GM12878 (cell line): ENCODE measurements around the gene GALNS. TPM values are rescaled to one million over a fixed set of nuclear protein-coding genes. Genes with fewer than 3 reads are reported as not detected.

Experiments
- ATAC-seq: fragments of 200-7000 bp; cut with Tn5 transposase; 3 replicates; pipeline ENCODE4 v1.9.1; 2020; ENCODE audit warnings: mild to moderate bottlenecking, moderate library complexity
- BruUV-seq: library from RNA; stranded (reverse); fragments of 400-500 nt; replicated peaks from 2 replicates; lab custom pipeline; 2021; lab: Mats Ljungman, UMichigan
- CTCF ChIA-PET: fragments of 300-600 bp; sonication (Branson Sonifier 250); formaldehyde crosslinking; extraction: SDS; loops from one replicate; lab custom pipeline; 2021; ENCODE audit warnings: inconsistent platforms; lab: Yijun Ruan, JAX
- POLR2A ChIA-PET: fragments of 350-600 bp; formaldehyde crosslinking; extraction: SDS; loops from one replicate; lab custom pipeline; 2021; ENCODE audit warnings: inconsistent platforms; lab: Charles Lee
- RAD21 ChIA-PET: fragments of 300-600 bp; sonication (Branson Sonifier 250); formaldehyde crosslinking; loops from one replicate; lab custom pipeline; 2023; ENCODE audit warnings: antibody characterized with exemption; ENCODE audit not compliant: unreplicated experiment; lab: Charles Lee
- SMC1A ChIA-PET: fragments of 300-600 bp; sonication (Branson Sonifier 250); formaldehyde crosslinking; loops from one replicate; lab custom pipeline; 2023; ENCODE audit not compliant: unreplicated experiment, uncharacterized antibody; lab: Charles Lee
- DNase-seq: peaks from one replicate; pipeline ENCODE4 v3.0.0-alpha.2; 2011; ENCODE audit warnings: low read depth, low spot score
- FAIRE-seq: peaks from 3 replicates; lab custom pipeline; 2011; peaks lifted over from hg19 to GRCh38; lab: Jason Lieb, UNC
- H2AFZ ChIP-seq: 2 replicates; pipeline ENCODE4 v1.6.0; 2011; ENCODE audit warnings: low read depth, low read length, control low read depth; ENCODE audit not compliant: control insufficient read depth
- H3K27ac ChIP-seq: 2 replicates; pipeline ENCODE4 v1.5.1; 2011; ENCODE audit warnings: control low read depth; ENCODE audit not compliant: control insufficient read depth, insufficient read depth
- H3K27me3 ChIP-seq, 2 experiments: replicated peaks in 1 of 2; 2 replicates each; pipeline versions ENCODE4 v1.6.0 to v1.6.1; 2011; ENCODE audit warnings: low read length in 1 of 2; ENCODE audit not compliant: control insufficient read depth in 2 of 2, insufficient read depth in 2 of 2
- H3K36me3 ChIP-seq, 2 experiments: 2 replicates each; pipeline ENCODE4 v1.5.1; 2011; ENCODE audit warnings: low read length in 1 of 2; ENCODE audit not compliant: control insufficient read depth in 2 of 2, insufficient read depth in 2 of 2
- H3K4me1 ChIP-seq: 2 replicates; pipeline ENCODE4 v1.6.1; 2011; ENCODE audit warnings: mild to moderate bottlenecking, low read length, moderate library complexity, mixed read lengths; ENCODE audit not compliant: control insufficient read depth, insufficient read depth
- H3K4me2 ChIP-seq: 2 replicates; pipeline ENCODE4 v1.6.0; 2011; ENCODE audit warnings: control low read depth; ENCODE audit not compliant: control insufficient read depth, insufficient read depth
- H3K4me3 ChIP-seq: fragments of 200-600 bp; sonication (generic); 2 replicates; pipeline ENCODE4 v1.5.1; 2016
- H3K79me2 ChIP-seq: 2 replicates; pipeline ENCODE4 v1.6.0; 2011; ENCODE audit warnings: low read length; ENCODE audit not compliant: control insufficient read depth, insufficient read depth
- H3K9ac ChIP-seq: 2 replicates; pipeline ENCODE4 v1.8.0; 2011; ENCODE audit warnings: low read length, control low read depth, mixed read lengths; ENCODE audit not compliant: control insufficient read depth, insufficient read depth
- H3K9me3 ChIP-seq: replicated peaks from 3 replicates; pipeline ENCODE4 v1.5.1; 2011; ENCODE audit warnings: mild to moderate bottlenecking, low read length; ENCODE audit not compliant: control insufficient read depth, insufficient read depth
- H4K20me1 ChIP-seq: 2 replicates; pipeline ENCODE4 v1.6.0; 2011; ENCODE audit not compliant: control insufficient read depth, insufficient read depth
- BHLHE40 ChIP-seq, 2 experiments: fragments of 450-650 bp in 1 of 2; IDR thresholded peaks; 2 replicates each; pipeline ENCODE4 v1.6.1; 2011 to 2017; ENCODE audit warnings: low read depth in 2 of 2, borderline replicate concordance in 1 of 2, improper control_type of control experiment in 1 of 2, low read length in 1 of 2, mild to moderate bottlenecking in 1 of 2
- CBFB ChIP-seq: IDR thresholded peaks from 2 replicates; pipeline ENCODE4 v1.6.1; 2016; ENCODE audit warnings: antibody characterized with exemption, low read depth
- CBX5 ChIP-seq: sonication (generic); IDR thresholded peaks from 2 replicates; pipeline ENCODE4 v1.6.1; 2016; ENCODE audit warnings: low read depth, moderate library complexity, mild to moderate bottlenecking, inconsistent platforms
- HDAC6 ChIP-seq: fragments of 200-600 bp; sonication (generic); IDR thresholded peaks from one replicate; pipeline ENCODE4 v1.8.0; 2017; ENCODE audit warnings: antibody characterized with exemption; ENCODE audit not compliant: unreplicated experiment
- IRF4 ChIP-seq: IDR thresholded peaks from 2 replicates; pipeline ENCODE4 v1.6.1; 2011; ENCODE audit warnings: low read depth, low read length
- MYC ChIP-seq: IDR thresholded peaks from 2 replicates; pipeline ENCODE4 v1.6.1; 2011; ENCODE audit warnings: mild to moderate bottlenecking, low read length, moderate library complexity, inconsistent platforms; ENCODE audit not compliant: insufficient read depth, insufficient replicate concordance, insufficient read length, severe bottlenecking
- NBN ChIP-seq: fragments of 450-650 bp; IDR thresholded peaks from 2 replicates; pipeline ENCODE4 v1.6.1; 2016
- POLR2AphosphoS5 ChIP-seq: IDR thresholded peaks from 2 replicates; pipeline ENCODE4 v1.6.1; 2011; ENCODE audit warnings: mild to moderate bottlenecking, low read length, inconsistent platforms
- RBBP5 ChIP-seq: fragments of 200-600 bp; sonication (generic); conservative IDR thresholded peaks from 2 replicates; pipeline ENCODE4 v1.6.1; 2016
- ZBTB4 ChIP-seq: fragments of 450-650 bp; formaldehyde crosslinking; IDR thresholded peaks from 2 replicates; pipeline ENCODE4 v1.4.0; 2022; ENCODE audit warnings: mild to moderate bottlenecking, moderate library complexity
- ZNF207 ChIP-seq: fragments of 450-650 bp; IDR thresholded peaks from 2 replicates; pipeline ENCODE4 v1.6.1; 2014; ENCODE audit warnings: antibody characterized with exemption, mild to moderate bottlenecking, borderline replicate concordance
- ZNF687 ChIP-seq: fragments of 450-650 bp; IDR thresholded peaks from 2 replicates; pipeline ENCODE4 v1.6.1; 2017; ENCODE audit warnings: mild to moderate bottlenecking, moderate library complexity
- WGBS: methylation state at CpG from one replicate; pipeline ENCODE4 v1.1.6; 2016; ENCODE audit warnings: low lambda C conversion rate; ENCODE audit not compliant: insufficient replicate concordance, insufficient coverage; ENCODE audit errors: missing lambda C conversion rate; 5-methylcytosine and 5-hydroxymethylcytosine counted together
- in situ Hi-C: fragments of 300-500 bp; cut with MboI; formaldehyde crosslinking; loops from 9 replicates; pipeline ENCODE4 v1.14.3; 2018; ENCODE audit warnings: mixed read lengths
- intact Hi-C: fragments of 100-400 bp; cut with micrococcal nuclease; formaldehyde crosslinking; loops from one replicate; pipeline ENCODE4 v1.14.2; 2022; ENCODE audit not compliant: unreplicated experiment
- polyA plus RNA-seq, 11 experiments: library from polyadenylated mRNA; depleted of rRNA in 4 of 11; unstranded in 6 of 11; stranded (reverse) in 5 of 11; fragments of >200 nt; fragmentation: Nextera tagmentation in 4 of 11; fragmentation: Illumina TruSeq in 1 of 11; extraction: Ambion mirVana in 4 of 11; extraction: Trizol in 1 of 11; gene quantifications; 1 replicate in 1 of 11; 2 replicates in 10 of 11; pipeline versions ENCODE4 v1.2.1 to v1.2.3, GENCODE V29; 2011 to 2016; ENCODE audit warnings: inconsistent platforms in 2 of 11, missing spikeins in 2 of 11, low read depth in 1 of 11
- total RNA-seq, 4 experiments: library from RNA; depleted of rRNA in 3 of 4; stranded (reverse); fragments of >200 nt in 3 of 4; fragmentation: Illumina TruSeq in 1 of 4; extraction: Trizol in 1 of 4; gene quantifications; 2 replicates each; pipeline versions ENCODE4 v1.2.1 to v1.2.3, GENCODE V29; 2013 to 2021

The GALNS gene
- total and polyA plus RNA-seq, 10 of the 15 experiments (the other 5 are each of a cell fraction or from before 2014, with no cell fraction given) = 0.37 to 12.4 (median 5.3) TPM

- RAD21 ChIA-PET = no interaction called here
- no peak for TF ChIP-seq RBBP5
- intact Hi-C loops (no loop called here), in situ Hi-C loops (no loop called here)
- no peaks in the 10 kb centered on the region for H3K9me3 ChIP-seq
- POLR2A ChIA-PET = no interaction called here
- H3K27ac ChIP-seq = no peak overlapping the region
- CTCF ChIA-PET = no interaction called here
- WGBS = 87% methylated on average over 19 of the region's 19 CpGs
- no peaks in the 10 kb centered on the region for H3K4me1 ChIP-seq
- H3K9ac ChIP-seq = no peak overlapping the region
- H3K4me3 ChIP-seq = no peak overlapping the region
- no peaks in the 10 kb centered on the region for H4K20me1 ChIP-seq
- H3K36me3 ChIP-seq = no peaks in the 10 kb centered on the region; a peak in 1 of 4 replicates
- no peak for DNase-seq
- BruUV-seq = no TSS peak
- SMC1A ChIA-PET = no interaction called here
- H3K79me2 ChIP-seq = no peaks in the 10 kb centered on the region
- no peak overlapping the region for H2AFZ ChIP-seq
- no peak for FAIRE-seq
- ATAC-seq = no peak
- no peaks in the 10 kb centered on the region for H3K27me3 ChIP-seq
- no peak overlapping the region for H3K4me2 ChIP-seq
These were observed 18.2 kb downstream of the GALNS start for GRCh38 chr16:88838566-88838965.

GRCh38 chr16:88837806-88838205, 18.9 kb downstream of the GALNS start:
- Histone ChIP-seq H3K36me3 (no peaks in the 10 kb centered on the region; a peak in 1 of 4 replicates), H3K4me1 (no peaks in the 10 kb centered on the region), H3K4me2 (no peak overlapping the region), H3K9me3 (no peaks in the 10 kb centered on the region), H3K4me3 (no peak overlapping the region), H4K20me1 (no peaks in the 10 kb centered on the region), H3K79me2 (no peaks in the 10 kb centered on the region), H3K27me3 (no peaks in the 10 kb centered on the region), H3K9ac (no peak overlapping the region), H2AFZ (no peak overlapping the region), H3K27ac (no peak overlapping the region)
- ChIA-PET RAD21 (no interaction called here), CTCF (no interaction called here), POLR2A (no interaction called here), SMC1A (no interaction called here)
- in situ Hi-C loops = no loop called here
- DNase-seq (no peak), ATAC-seq (no peak), FAIRE-seq (no peak)
- BruUV-seq = no TSS peak
- 86% methylated on average over 20 of the region's 20 CpGs for WGBS
- intact Hi-C loops = no loop called here
- TF ChIP-seq ZNF207 = no peak
- TF ChIP-seq IRF4 = no peak
- TF ChIP-seq CBFB = no peak
- no peak for TF ChIP-seq HDAC6
- TF ChIP-seq ZBTB4 (CRISPR knock-in tag) = no peak
- no peak for TF ChIP-seq MYC
- no peak for TF ChIP-seq NBN
- no peak for TF ChIP-seq ZNF687
- no peak for TF ChIP-seq BHLHE40 (IDR thresholded peaks at IDR 0.05; ENCODE audit: borderline replicate concordance in 1 of 2, low read depth in 2 of 2, low read length in 1 of 2)
- TF ChIP-seq POLR2AphosphoS5 = no peak
- no peak for TF ChIP-seq CBX5
